Mesodermal cell (in vitro differentiated cells): ENCODE measurements around the gene SH3BGRL3.
"Not testable (repeated sequence)": the region's sequence is repeated elsewhere in the genome, so short reads cannot be mapped to it uniquely, and the experiment has no call there.

Source experiments
- H3K27ac ChIP-seq: 2 replicates; pipeline ENCODE4 v1.7.0; 2013; ENCODE audit warnings: mild to moderate bottlenecking, low read depth, low read length, moderate library complexity; ENCODE audit not compliant: severe bottlenecking
- H3K36me3 ChIP-seq: 2 replicates; pipeline ENCODE4 v1.7.1; 2013; ENCODE audit warnings: mild to moderate bottlenecking, low read length, moderate library complexity; ENCODE audit not compliant: control insufficient read depth, insufficient read depth
- H3K4me1 ChIP-seq: one replicate; pipeline ENCODE4 v1.7.1; 2013; ENCODE audit warnings: mild to moderate bottlenecking, low read length; ENCODE audit not compliant: insufficient read depth, control insufficient read depth, poor library complexity, severe bottlenecking
- H3K4me3 ChIP-seq: 2 replicates; pipeline ENCODE4 v1.7.0; 2013; ENCODE audit warnings: low read length, control low read depth, mild to moderate bottlenecking; ENCODE audit not compliant: insufficient read depth, poor library complexity, severe bottlenecking; ENCODE audit errors: extremely low read depth
- H3K9me3 ChIP-seq: 2 replicates; pipeline ENCODE4 v1.7.1; 2013; ENCODE audit warnings: mild to moderate bottlenecking, low read length, moderate library complexity; ENCODE audit not compliant: control insufficient read depth
- WGBS, 2 experiments: methylation state at CpG; one replicate each; pipeline ENCODE4 v1.1.5; 2013; ENCODE audit warnings: missing lambda C conversion rate in 2 of 2; ENCODE audit not compliant: insufficient coverage in 2 of 2; 5-methylcytosine and 5-hydroxymethylcytosine counted together

Gene SH3BGRL3

DNA sequence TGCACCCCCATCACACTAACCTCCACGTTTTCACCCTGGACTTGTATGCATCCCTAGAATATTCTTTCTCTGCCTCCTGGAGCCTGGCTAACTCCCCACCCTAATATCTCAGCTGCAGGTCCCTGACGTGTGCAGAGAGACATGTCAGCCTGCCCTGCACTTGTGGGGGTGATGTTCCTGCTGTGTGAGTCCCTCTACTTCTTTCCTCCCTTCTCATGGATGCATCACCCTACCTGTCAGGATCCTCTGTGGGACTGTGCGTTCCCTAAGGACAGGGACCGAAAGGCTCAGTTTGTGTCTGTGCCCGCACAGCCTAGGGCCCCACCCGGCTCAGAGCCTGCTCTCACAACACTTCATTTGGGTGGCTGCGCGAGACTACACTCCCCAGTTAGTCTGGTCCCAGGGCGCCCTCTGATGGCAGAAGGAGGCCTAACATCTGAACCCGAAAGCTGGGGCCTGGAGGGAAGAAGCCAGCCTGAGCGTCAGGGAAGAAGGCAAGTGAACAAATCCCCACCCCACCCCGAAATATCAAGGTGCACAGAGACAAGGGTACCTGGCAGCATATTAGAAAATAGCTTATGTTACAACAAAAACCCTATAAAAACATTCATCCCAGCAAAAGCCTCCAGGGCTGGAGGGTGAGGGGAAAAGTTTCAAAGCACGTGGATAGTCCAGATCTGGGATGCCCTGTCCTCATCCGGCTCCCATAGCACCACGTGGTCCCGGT is 41.6 kb downstream of the SH3BGRL3 start:
- Histone ChIP-seq H3K9me3 (no peaks in the 10 kb centered on the region), H3K27ac (no peak overlapping the region), H3K4me1 (peaks cover 14% of the 10 kb centered on the region), H3K36me3 (peaks cover 3% of the 10 kb centered on the region), H3K4me3 (no peak overlapping the region)
- WGBS, 2 experiments: 38 to 47% methylated on average over 6 to 10 of the region's 16 CpGs

DNA sequence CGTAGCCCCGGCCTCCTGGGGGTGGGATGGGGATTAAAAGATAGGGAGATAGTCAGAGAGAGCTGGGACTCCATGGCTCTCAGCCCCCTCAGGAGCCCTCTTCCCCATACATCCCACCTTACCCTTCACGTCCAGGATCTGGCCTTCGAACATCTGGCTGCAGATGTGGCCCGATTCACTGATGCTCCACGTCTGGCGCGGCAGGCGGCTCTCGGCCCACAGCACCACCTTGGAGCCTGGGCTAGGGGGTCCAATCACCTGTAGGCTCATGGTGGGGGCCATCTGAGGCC is 42.1 kb downstream of the SH3BGRL3 start:
- Histone ChIP-seq H3K27ac (no peak overlapping the region), H3K4me3 (no peak overlapping the region), H3K36me3 (peaks cover 3% of the 10 kb centered on the region), H3K9me3 (no peaks in the 10 kb centered on the region), H3K4me1 (peaks cover 13% of the 10 kb centered on the region)
- 93 to 94% methylated on average over 7 to 8 of the region's 10 CpGs for WGBS, 2 experiments

GRCh38 chr1:26323382-26323781 is 43.5 kb downstream of the SH3BGRL3 start:
- Histone ChIP-seq H3K4me3 (no peak overlapping the region), H3K36me3 (peaks cover 3% of the 10 kb centered on the region), H3K9me3 (no peaks in the 10 kb centered on the region), H3K27ac (no peak overlapping the region), H3K4me1 (peaks cover 7% of the 10 kb centered on the region)
- WGBS, 2 experiments: 100% methylated on average over 1 of the region's 2 CpGs

DNA sequence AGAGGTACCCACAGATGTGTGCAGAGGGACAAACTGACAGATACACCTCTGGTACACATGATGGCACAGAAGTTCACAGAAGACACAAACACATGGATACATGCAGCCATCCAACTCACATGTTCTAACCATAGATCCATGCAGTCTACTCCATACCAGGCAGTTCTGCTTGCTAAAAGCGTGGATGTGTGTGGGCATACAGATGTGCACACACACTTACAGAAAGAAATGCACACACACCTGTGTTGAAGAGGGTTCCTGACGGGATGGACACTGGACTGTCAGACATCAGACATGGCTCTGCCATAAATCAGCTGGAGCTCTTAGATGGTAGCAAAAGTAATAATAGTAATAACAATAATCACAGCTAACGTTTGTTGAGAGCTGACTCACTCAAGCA is 44.7 kb downstream of the SH3BGRL3 start:
- WGBS, 2 experiments: 83 to 100% methylated on average over 1 to 2 of the region's 3 CpGs
- Histone ChIP-seq H3K4me1 (peaks cover 15% of the 10 kb centered on the region), H3K27ac (no peak overlapping the region), H3K36me3 (peaks cover 3% of the 10 kb centered on the region), H3K9me3 (no peaks in the 10 kb centered on the region), H3K4me3 (no peak overlapping the region)

GRCh38 chr1:26327956-26328362 is 48.1 kb downstream of the SH3BGRL3 start:
- no peaks in the 10 kb centered on the region for H3K9me3 ChIP-seq
- peaks cover 12% of the 10 kb centered on the region for H3K4me1 ChIP-seq
- H3K36me3 ChIP-seq: peaks cover 3% of the 10 kb centered on the region
- WGBS, 2 experiments: 79 to 88% methylated on average over 7 to 8 of the region's 8 CpGs
- no peak overlapping the region for H3K27ac ChIP-seq
- no peak overlapping the region for H3K4me3 ChIP-seq

- H3K27ac ChIP-seq: no peak overlapping the region
- H3K4me1 ChIP-seq: peaks cover 12% of the 10 kb centered on the region
- peaks cover 3% of the 10 kb centered on the region for H3K36me3 ChIP-seq
- WGBS, 2 experiments: 81 to 90% methylated on average over 6 to 7 of the region's 8 CpGs
- no peaks in the 10 kb centered on the region for H3K9me3 ChIP-seq
- H3K4me3 ChIP-seq: no peak overlapping the region
Observed at GRCh38 chr1:26328597-26328996, 48.7 kb downstream of the SH3BGRL3 start.

DNA sequence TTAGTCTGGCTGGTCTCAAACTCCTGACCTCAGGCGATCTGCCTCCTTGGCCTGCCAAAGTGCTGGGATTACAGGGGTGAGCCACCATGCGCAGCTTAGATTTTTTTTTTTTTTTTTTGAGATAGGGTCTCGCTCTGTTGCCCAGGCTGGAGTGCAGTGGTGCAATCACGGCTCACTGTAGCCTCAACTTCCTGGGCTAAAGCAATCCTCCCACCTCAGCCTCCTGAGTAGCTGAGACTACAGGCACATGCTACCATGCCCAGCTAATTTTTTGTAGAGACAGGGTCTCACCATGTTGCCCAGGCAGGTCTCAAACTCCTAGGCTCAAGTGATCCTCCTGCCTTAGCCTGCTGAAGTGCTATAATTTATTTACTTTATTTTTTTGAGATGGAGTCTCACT is 49.5 kb downstream of the SH3BGRL3 start:
- peaks cover 12% of the 10 kb centered on the region for H3K4me1 ChIP-seq
- H3K4me3 ChIP-seq, H3K9me3 ChIP-seq, H3K27ac ChIP-seq, H3K36me3 ChIP-seq: not testable (repeated sequence)
- WGBS, 2 experiments: 91 to 100% methylated on average over 1 to 3 of the region's 4 CpGs

DNA sequence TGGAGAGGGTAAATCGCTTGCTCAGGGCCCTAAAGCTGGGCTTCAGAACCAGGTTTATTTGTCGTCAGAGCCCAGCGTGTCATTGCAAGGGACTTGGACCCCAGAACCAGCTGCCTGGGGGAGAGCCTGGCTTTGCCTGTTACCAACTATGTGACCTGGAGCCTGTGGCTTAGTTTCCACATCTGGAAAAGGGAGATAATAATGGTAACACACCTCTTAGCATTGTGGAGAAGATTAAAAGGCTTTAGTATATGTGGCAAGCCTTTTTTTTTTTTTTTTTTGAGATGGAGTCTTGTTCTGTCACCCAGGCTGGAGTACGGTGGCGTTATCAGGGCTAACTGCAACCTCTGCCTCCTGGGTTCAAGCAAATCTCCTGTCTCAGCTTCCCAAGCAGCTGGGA is 50.4 kb downstream of the SH3BGRL3 start:
- no peak overlapping the region for H3K27ac ChIP-seq
- no peaks in the 10 kb centered on the region for H3K36me3 ChIP-seq
- WGBS, 2 experiments: 92 to 94% methylated on average over 3 of the region's 5 CpGs
- peaks cover 12% of the 10 kb centered on the region for H3K4me1 ChIP-seq
- H3K4me3 ChIP-seq: no peak overlapping the region
- H3K9me3 ChIP-seq: no peaks in the 10 kb centered on the region
